Measurements from ENCODE around the gene KCNQ5. TPM values are rescaled to one million over a fixed set of nuclear protein-coding genes. Genes with fewer than 3 reads are reported as not detected.

Gene KCNQ5
- total and polyA plus RNA-seq, 2 of the 8 experiments (the other 6 are each of a cell fraction or from before 2014, with no cell fraction given): 0.83 to 1.2 TPM

- Histone ChIP-seq H2BK5ac (ENCODE audit: low read depth, low read length) (no peak overlapping the region), H3K23me2 (ENCODE audit: low read depth, low read length) (no peaks in the 10 kb centered on the region), H4K20me1 (replicated peaks in 1 of 2; ENCODE audit: control insufficient read depth in 1 of 2, insufficient read depth in 2 of 2, low read length in 2 of 2) (no peaks in the 10 kb centered on the region), H3K27me3 (replicated peaks in 1 of 4; ENCODE audit: control insufficient read depth in 3 of 4, extremely low read depth in 1 of 4, insufficient read depth in 3 of 4, low read length in 3 of 4) (no peaks in the 10 kb centered on the region), H3K79me2 (ENCODE audit: control insufficient read depth in 1 of 2, insufficient read depth in 2 of 2, low read length in 2 of 2) (no peaks in the 10 kb centered on the region), H2AFZ (ENCODE audit: low read length) (no peak overlapping the region), H2BK12ac (ENCODE audit: low read depth, low read length) (no peak overlapping the region), H3K56ac (replicated peaks; ENCODE audit: insufficient read length, low read depth, low read length) (no peak overlapping the region), H2AK5ac (ENCODE audit: low read depth, low read length) (no peak overlapping the region), H3K14ac (ENCODE audit: insufficient read length) (no peak overlapping the region), H2BK15ac (ENCODE audit: low read length) (no peak overlapping the region), H4K8ac (ENCODE audit: extremely low read depth, insufficient read depth, low read length) (no peak overlapping the region), H2BK20ac (ENCODE audit: low read length) (no peak overlapping the region), H3K36me3 (ENCODE audit: control insufficient read depth in 2 of 4, insufficient read depth in 4 of 4, low read length in 3 of 4) (no peaks in the 10 kb centered on the region), H3K4me3 (ENCODE audit: extremely low read depth in 1 of 4, insufficient read depth in 2 of 4, low read depth in 3 of 4, low read length in 4 of 4) (no peak overlapping the region), H2BK120ac (replicated peaks; ENCODE audit: low read depth, low read length) (no peak overlapping the region), H3K9ac (replicated peaks in 1 of 4; ENCODE audit: extremely low read depth in 1 of 4, low read depth in 3 of 4, low read length in 3 of 4) (no peak overlapping the region), H3K4me2 (ENCODE audit: insufficient read depth in 1 of 2, low read depth in 2 of 2, low read length in 2 of 2) (no peak overlapping the region), H3K27ac (ENCODE audit: low read depth, low read length) (no peak overlapping the region), H4K5ac (ENCODE audit: insufficient read length, low read depth, low read length) (no peak overlapping the region), H3K4ac (replicated peaks; ENCODE audit: insufficient read length, low read depth, low read length) (no peak overlapping the region), H3K4me1 (replicated peaks in 1 of 4; ENCODE audit: control insufficient read depth in 3 of 4, insufficient read depth in 4 of 4, low read length in 3 of 4) (peaks cover 0 to 2% (median 0%) of the 10 kb centered on the region in 4 experiments; a peak in 1 of 7 replicates), H3K23ac (ENCODE audit: insufficient read length) (no peak overlapping the region), H3K18ac (ENCODE audit: extremely low read depth, low read length) (no peak overlapping the region), H3K79me1 (ENCODE audit: low read depth, low read length) (no peaks in the 10 kb centered on the region), H3K9me3 (ENCODE audit: insufficient read depth in 2 of 2, low read depth in 1 of 2, low read length in 1 of 2) (no peaks in the 10 kb centered on the region), H4K91ac (replicated peaks; ENCODE audit: insufficient read length, low read length) (no peak overlapping the region)
- DNase-seq (ENCODE audit: low read depth in 1 of 2, low spot score in 2 of 2) (no peak), FAIRE-seq (no peak)
- ChIA-PET CTCF (ENCODE audit: partially characterized antibody) (no interaction called here), POLR2A (ENCODE audit: partially characterized antibody) (no interaction called here)
- 79% methylated on average over 2 of the region's 2 CpGs; no CpG with 5 or more reads in 1 of the 2 experiments for WGBS, 2 experiments (ENCODE audit: extremely low coverage in 1 of 2, insufficient coverage in 1 of 2, insufficient read length in 1 of 2, insufficient replicate concordance in 2 of 2, low coverage in 1 of 2, low lambda C conversion rate in 2 of 2, missing lambda C conversion rate in 1 of 2)
- TF ChIP-seq SIN3A (conservative IDR thresholded peaks at IDR 0.05 in 1 of 2, IDR thresholded peaks at IDR 0.05 in 1 of 2; ENCODE audit: low read depth in 1 of 2, low read length in 2 of 2) (no peak), RNF2 (IDR thresholded peaks at IDR 0.05; ENCODE audit: borderline replicate concordance, low read depth, low read length, missing control alignments, poor library complexity, severe bottlenecking) (no peak), CBX8 (IDR thresholded peaks at IDR 0.05; ENCODE audit: borderline replicate concordance, low read depth, low read length) (no peak)
These were observed 333.8 kb downstream of the KCNQ5 start for GRCh38 chr6:72955666-72956065.

Measured in H1 (cell line).